ENCODE results near the gene ZBTB8OS.

Gene ZBTB8OS

DNA sequence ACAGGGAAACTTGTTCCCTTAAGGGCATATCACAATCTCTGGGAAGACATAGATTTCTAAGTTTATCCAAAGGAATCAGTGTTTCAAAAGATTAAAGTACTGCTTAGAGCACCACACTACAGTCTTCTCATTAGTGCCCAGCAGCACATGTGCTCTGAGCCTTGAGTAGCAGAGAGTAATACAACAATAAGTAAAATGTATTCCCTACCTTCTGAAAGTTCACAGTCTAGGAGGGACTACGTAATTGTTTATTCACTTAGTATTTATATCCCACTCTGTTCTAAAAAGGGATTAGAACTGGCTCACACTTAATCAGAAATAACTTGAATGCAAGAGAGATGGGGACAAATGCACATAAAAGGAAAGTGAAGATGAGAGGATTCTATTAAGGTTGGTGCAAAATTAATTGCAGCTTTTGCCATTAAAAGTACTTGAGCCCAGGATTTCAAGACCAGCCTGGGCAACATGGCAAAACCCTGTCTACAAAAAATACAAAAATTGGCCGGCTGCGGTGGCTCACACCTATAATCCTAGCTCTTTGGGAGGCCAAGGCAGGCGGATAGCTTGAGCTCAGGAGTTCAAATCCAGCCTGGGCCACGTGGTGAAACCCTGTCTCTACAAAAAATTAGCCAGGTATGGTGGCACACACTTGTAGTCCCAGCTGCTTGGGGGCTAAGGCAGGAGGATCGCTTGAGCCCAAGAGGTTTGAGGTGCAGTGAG is 43.3 kb upstream of the ZBTB8OS start:
- TF ChIP-seq, protein P1, sequence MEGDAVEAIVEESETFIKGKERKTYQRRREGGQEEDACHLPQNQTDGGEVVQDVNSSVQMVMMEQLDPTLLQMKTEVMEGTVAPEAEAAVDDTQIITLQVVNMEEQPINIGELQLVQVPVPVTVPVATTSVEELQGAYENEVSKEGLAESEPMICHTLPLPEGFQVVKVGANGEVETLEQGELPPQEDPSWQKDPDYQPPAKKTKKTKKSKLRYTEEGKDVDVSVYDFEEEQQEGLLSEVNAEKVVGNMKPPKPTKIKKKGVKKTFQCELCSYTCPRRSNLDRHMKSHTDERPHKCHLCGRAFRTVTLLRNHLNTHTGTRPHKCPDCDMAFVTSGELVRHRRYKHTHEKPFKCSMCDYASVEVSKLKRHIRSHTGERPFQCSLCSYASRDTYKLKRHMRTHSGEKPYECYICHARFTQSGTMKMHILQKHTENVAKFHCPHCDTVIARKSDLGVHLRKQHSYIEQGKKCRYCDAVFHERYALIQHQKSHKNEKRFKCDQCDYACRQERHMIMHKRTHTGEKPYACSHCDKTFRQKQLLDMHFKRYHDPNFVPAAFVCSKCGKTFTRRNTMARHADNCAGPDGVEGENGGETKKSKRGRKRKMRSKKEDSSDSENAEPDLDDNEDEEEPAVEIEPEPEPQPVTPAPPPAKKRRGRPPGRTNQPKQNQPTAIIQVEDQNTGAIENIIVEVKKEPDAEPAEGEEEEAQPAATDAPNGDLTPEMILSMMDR (conservative IDR thresholded peaks at IDR 0.05; ENCODE audit: low read depth, low read length), result no peak
- H3K4me3 ChIP-seq (IDR thresholded peaks at IDR 0.05; ENCODE audit: insufficient read depth, low read depth, low read length), result no peak overlapping the region

DNA sequence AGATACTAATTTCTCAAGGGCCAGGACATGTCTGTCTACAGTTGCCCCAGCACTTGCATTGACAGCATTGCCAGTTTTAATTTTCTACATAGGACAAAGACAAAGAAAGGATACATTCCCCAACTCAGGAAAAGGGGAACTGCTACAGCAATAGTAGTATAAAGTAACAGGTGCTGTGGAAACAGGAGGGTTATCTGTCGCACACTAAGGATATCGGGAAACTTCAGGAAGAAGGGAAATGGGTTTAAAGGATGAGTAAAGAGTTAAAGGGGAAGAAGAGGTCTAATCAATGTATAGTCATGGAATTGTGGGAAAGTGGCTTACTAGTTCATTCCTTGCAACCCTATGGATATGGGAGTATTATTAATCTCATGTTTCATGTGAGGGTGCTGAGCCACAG is 36.0 kb upstream of the ZBTB8OS start:
- Histone ChIP-seq H3K4me1 (ENCODE audit: low read depth, poor library complexity, severe bottlenecking) (peaks cover 12% of the 10 kb centered on the region), H3K9ac (no peak overlapping the region), H3K4me2 (no peak overlapping the region), H3K4me3 (IDR thresholded peaks at IDR 0.05; ENCODE audit: insufficient read depth, low read depth, low read length) (no peak overlapping the region), H2AFZ (ENCODE audit: low read depth) (no peak overlapping the region), H3K27ac (no peak overlapping the region), H3K36me3 (ENCODE audit: insufficient read depth) (no peaks in the 10 kb centered on the region; the same call in 1 of the 2 replicates), H3K27me3 (ENCODE audit: insufficient read depth, low read depth) (no peaks in the 10 kb centered on the region), H3K79me2 (ENCODE audit: insufficient read depth, low read depth) (no peaks in the 10 kb centered on the region), H4K20me1 (ENCODE audit: insufficient read depth) (no peaks in the 10 kb centered on the region)
- TF ChIP-seq, protein P1 (conservative IDR thresholded peaks at IDR 0.05; ENCODE audit: low read depth, low read length), result no peak

More for the DNA sequence above, 43.3 kb upstream of the ZBTB8OS start:
- Histone ChIP-seq H3K4me2 (no peak overlapping the region), H3K27ac (no peak overlapping the region), H2AFZ (ENCODE audit: low read depth) (no peak overlapping the region), H3K27me3 (ENCODE audit: insufficient read depth, low read depth) (no peaks in the 10 kb centered on the region), H4K20me1 (ENCODE audit: insufficient read depth) (no peaks in the 10 kb centered on the region), H3K9ac (no peak overlapping the region), H3K36me3 (ENCODE audit: insufficient read depth) (no peaks in the 10 kb centered on the region), H3K79me2 (ENCODE audit: insufficient read depth, low read depth) (no peaks in the 10 kb centered on the region), H3K4me1 (ENCODE audit: low read depth, poor library complexity, severe bottlenecking) (no peaks in the 10 kb centered on the region)

DNA sequence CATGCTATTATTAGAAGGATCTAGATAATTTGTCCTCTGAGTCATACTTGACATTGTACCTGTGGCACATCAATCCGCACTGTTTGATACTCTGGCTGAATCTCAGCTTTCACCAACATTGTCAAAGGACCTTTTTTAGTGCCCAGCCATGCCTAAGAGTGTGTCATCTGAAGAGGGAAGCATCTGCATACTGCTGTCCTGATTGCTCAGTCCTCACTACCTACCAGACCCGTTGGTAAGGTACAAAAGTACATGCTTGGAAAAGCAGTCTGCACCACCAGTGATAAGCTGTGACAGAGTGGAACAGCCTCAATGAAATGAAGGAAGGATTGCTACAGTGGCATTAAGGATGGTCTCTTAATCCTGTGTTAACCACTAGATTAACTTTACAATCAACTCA is 35.1 kb upstream of the ZBTB8OS start:
- H3K79me2 ChIP-seq (ENCODE audit: insufficient read depth, low read depth), result no peaks in the 10 kb centered on the region
- H3K9ac ChIP-seq, result no peak overlapping the region
- H3K27ac ChIP-seq, result no peak overlapping the region
- H3K4me3 ChIP-seq (IDR thresholded peaks at IDR 0.05; ENCODE audit: insufficient read depth, low read depth, low read length), result no peak overlapping the region
- H3K27me3 ChIP-seq (ENCODE audit: insufficient read depth, low read depth), result no peaks in the 10 kb centered on the region
- H3K36me3 ChIP-seq (ENCODE audit: insufficient read depth), result peaks cover 5% of the 10 kb centered on the region; the same call in 1 of the 2 replicates
- H3K4me2 ChIP-seq, result no peak overlapping the region
- peaks cover 12% of the 10 kb centered on the region for H3K4me1 ChIP-seq (ENCODE audit: low read depth, poor library complexity, severe bottlenecking)
- no peak overlapping the region for H2AFZ ChIP-seq (ENCODE audit: low read depth)
- H4K20me1 ChIP-seq (ENCODE audit: insufficient read depth), result no peaks in the 10 kb centered on the region
- TF ChIP-seq, protein P1 (conservative IDR thresholded peaks at IDR 0.05; ENCODE audit: low read depth, low read length), result no peak

DNA sequence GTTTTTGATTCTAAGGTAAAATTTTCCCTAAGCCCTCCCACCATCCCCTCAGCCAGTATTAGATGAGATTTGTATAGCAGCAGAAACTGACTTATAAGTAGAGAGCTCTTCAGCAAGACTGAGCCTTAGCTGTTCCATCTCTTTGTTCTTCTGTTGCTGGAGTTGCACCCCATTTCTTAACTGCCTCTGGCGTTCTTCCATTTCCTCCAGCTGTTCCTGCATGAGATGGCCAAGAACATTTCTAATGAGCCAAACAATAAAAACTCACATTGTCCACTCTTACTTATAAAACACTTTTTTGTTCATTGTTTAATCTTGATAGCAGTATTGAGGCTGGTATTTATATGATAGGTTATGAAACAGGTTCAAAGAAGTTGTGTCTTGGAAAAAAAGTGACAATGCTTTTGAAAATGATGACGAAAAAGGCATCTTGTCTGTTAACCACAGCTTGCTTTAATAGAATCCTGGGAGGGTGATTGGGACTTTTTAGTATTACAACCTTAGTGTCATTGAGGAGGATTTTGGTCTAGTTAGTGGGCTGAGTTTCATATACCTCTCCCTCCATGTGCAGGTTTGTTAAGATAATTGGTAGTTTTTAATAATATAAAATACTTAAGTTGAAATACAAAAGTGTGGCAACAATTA is 33.9 kb upstream of the ZBTB8OS start:
- no peak overlapping the region; the same call in 1 of the 2 replicates for H3K27ac ChIP-seq
- no peak overlapping the region for H3K9ac ChIP-seq
- no peaks in the 10 kb centered on the region for H3K79me2 ChIP-seq (ENCODE audit: insufficient read depth, low read depth)
- H2AFZ ChIP-seq (ENCODE audit: low read depth), result no peak overlapping the region
- H4K20me1 ChIP-seq (ENCODE audit: insufficient read depth), result no peaks in the 10 kb centered on the region
- no peaks in the 10 kb centered on the region for H3K27me3 ChIP-seq (ENCODE audit: insufficient read depth, low read depth)
- no peak overlapping the region for H3K4me3 ChIP-seq (IDR thresholded peaks at IDR 0.05; ENCODE audit: insufficient read depth, low read depth, low read length)
- TF ChIP-seq, protein P1 (conservative IDR thresholded peaks at IDR 0.05; ENCODE audit: low read depth, low read length), result no peak
- no peak overlapping the region for H3K4me2 ChIP-seq
- peaks cover 12% of the 10 kb centered on the region for H3K4me1 ChIP-seq (ENCODE audit: low read depth, poor library complexity, severe bottlenecking)
- H3K36me3 ChIP-seq (ENCODE audit: insufficient read depth), result peaks cover 6% of the 10 kb centered on the region; the same call in 1 of the 2 replicates
